Activated naive CD4-positive, alpha-beta T cell treated with anti-CD3 and anti-CD28 coated beads for 36 hours (primary cell): ENCODE data around the gene CD8B2. TPM values are rescaled to one million over a fixed set of nuclear protein-coding genes. Genes with fewer than 3 reads are reported as not detected.

Source experiments
- CTCF ChIA-PET: fragments of 350-600 bp; sonication (Branson Sonifier 250); formaldehyde crosslinking; loops from one replicate; lab custom pipeline; 2021; ENCODE audit warnings: antibody characterized with exemption; lab: Charles Lee
- DNase-seq: peaks from one replicate; pipeline ENCODE4 v3.0.0-alpha.2; 2020
- H3K27ac Mint-ChIP-seq: one replicate; pipeline ENCODE4 v1.8.0; 2021; ENCODE audit warnings: mild to moderate bottlenecking, mixed read lengths
- H3K27me3 Mint-ChIP-seq: one replicate; pipeline ENCODE4 v1.8.0; 2021; ENCODE audit warnings: low read depth, mixed read lengths
- H3K36me3 Mint-ChIP-seq: one replicate; pipeline ENCODE4 v1.8.0; 2021; ENCODE audit warnings: low read depth, mixed read lengths
- H3K4me1 Mint-ChIP-seq: one replicate; pipeline ENCODE4 v1.8.0; 2021; ENCODE audit warnings: low read depth, mixed read lengths
- H3K4me3 Mint-ChIP-seq: one replicate; pipeline ENCODE4 v1.8.0; 2021; ENCODE audit warnings: mild to moderate bottlenecking, moderate library complexity, mixed read lengths
- H3K9me3 Mint-ChIP-seq: one replicate; pipeline ENCODE4 v1.8.0; 2021; ENCODE audit warnings: mixed read lengths
- intact Hi-C: fragments of 100-400 bp; cut with micrococcal nuclease; formaldehyde crosslinking; loops from one replicate; pipeline ENCODE4 v1.15.1; 2023
- total RNA-seq, 2 experiments: library from RNA; stranded (reverse); gene quantifications; one replicate each; pipeline ENCODE4 v1.2.3, GENCODE V29; 2021

CD8B2 gene
- total RNA-seq, 2 experiments from 2014 or later, result 0.10 TPM; not detected in 1

- CTCF ChIA-PET, result no interaction called here
- no peaks in the 10 kb centered on the region for H3K9me3 Mint-ChIP-seq
- no peak for DNase-seq
- no peak overlapping the region for H3K27ac Mint-ChIP-seq
- peaks cover 5% of the 10 kb centered on the region for H3K4me1 Mint-ChIP-seq
- no peak overlapping the region for H3K4me3 Mint-ChIP-seq
- no peaks in the 10 kb centered on the region for H3K36me3 Mint-ChIP-seq
- H3K27me3 Mint-ChIP-seq, result no peaks in the 10 kb centered on the region
- intact Hi-C loops, result no loop called here
These were observed 29.7 kb downstream of the CD8B2 start for GRCh38 chr2:106516864-106517263.

- CTCF ChIA-PET, result no interaction called here
- no peaks in the 10 kb centered on the region for H3K9me3 Mint-ChIP-seq
- H3K27me3 Mint-ChIP-seq, result no peaks in the 10 kb centered on the region
- DNase-seq, result no peak
- H3K4me3 Mint-ChIP-seq, result no peak overlapping the region
- intact Hi-C loops, result no loop called here
- H3K4me1 Mint-ChIP-seq, result peaks cover under 1% of the 10 kb centered on the region
- no peak overlapping the region for H3K27ac Mint-ChIP-seq
- no peaks in the 10 kb centered on the region for H3K36me3 Mint-ChIP-seq
These were observed 30.2 kb downstream of the CD8B2 start for GRCh38 chr2:106517329-106517728.

- H3K4me3 Mint-ChIP-seq, result no peak overlapping the region
- no peaks in the 10 kb centered on the region for H3K27me3 Mint-ChIP-seq
- CTCF ChIA-PET, result no interaction called here
- no peak overlapping the region for H3K27ac Mint-ChIP-seq
- DNase-seq, result no peak
- intact Hi-C loops, result no loop called here
- H3K9me3 Mint-ChIP-seq, result peaks cover 12% of the 10 kb centered on the region
- no peaks in the 10 kb centered on the region for H3K36me3 Mint-ChIP-seq
- no peaks in the 10 kb centered on the region for H3K4me1 Mint-ChIP-seq
These were observed 32.6 kb downstream of the CD8B2 start for GRCh38 chr2:106519767-106520166.

GRCh38 chr2:106521016-106521415 is 33.9 kb downstream of the CD8B2 start:
- H3K4me3 Mint-ChIP-seq, result no peak overlapping the region
- CTCF ChIA-PET, result no interaction called here
- H3K27me3 Mint-ChIP-seq, result no peaks in the 10 kb centered on the region
- no peaks in the 10 kb centered on the region for H3K36me3 Mint-ChIP-seq
- H3K27ac Mint-ChIP-seq, result no peak overlapping the region
- H3K9me3 Mint-ChIP-seq, result peaks cover 13% of the 10 kb centered on the region
- intact Hi-C loops, result no loop called here
- DNase-seq, result no peak
- H3K4me1 Mint-ChIP-seq, result no peaks in the 10 kb centered on the region

GRCh38 chr2:106523976-106524665 is 37.0 kb downstream of the CD8B2 start:
- Mint-ChIP-seq H3K27ac (no peak overlapping the region), H3K27me3 (no peaks in the 10 kb centered on the region), H3K9me3 (peaks cover 13% of the 10 kb centered on the region), H3K4me1 (no peaks in the 10 kb centered on the region), H3K36me3 (no peaks in the 10 kb centered on the region), H3K4me3 (no peak overlapping the region)
- no peak for DNase-seq
- CTCF ChIA-PET, result no interaction called here
- intact Hi-C loops, result no loop called here

GRCh38 chr2:106530866-106531265 is 43.7 kb downstream of the CD8B2 start:
- Mint-ChIP-seq H3K36me3 (no peaks in the 10 kb centered on the region), H3K27ac (no peak overlapping the region), H3K4me3 (no peak overlapping the region), H3K9me3 (no peaks in the 10 kb centered on the region), H3K4me1 (no peaks in the 10 kb centered on the region), H3K27me3 (no peaks in the 10 kb centered on the region)
- DNase-seq, result no peak
- intact Hi-C loops, result no loop called here
- CTCF ChIA-PET, result interaction anchor here (1.1 kb wide), 1 partner anchor 9 kb away, joined by 3 read pairs; no protein-coding TSS in a partner anchor

GRCh38 chr2:106531676-106532214 is 44.6 kb downstream of the CD8B2 start:
- Mint-ChIP-seq H3K36me3 (no peaks in the 10 kb centered on the region), H3K4me1 (no peaks in the 10 kb centered on the region), H3K27ac (no peak overlapping the region), H3K4me3 (no peak overlapping the region), H3K27me3 (no peaks in the 10 kb centered on the region), H3K9me3 (no peaks in the 10 kb centered on the region)
- CTCF ChIA-PET, result no interaction called here
- no peak for DNase-seq
- intact Hi-C loops, result no loop called here

GRCh38 chr2:106532236-106532635 is 45.1 kb downstream of the CD8B2 start:
- no peak for DNase-seq
- Mint-ChIP-seq H3K27ac (no peak overlapping the region), H3K27me3 (no peaks in the 10 kb centered on the region), H3K4me3 (no peak overlapping the region), H3K36me3 (no peaks in the 10 kb centered on the region), H3K9me3 (no peaks in the 10 kb centered on the region), H3K4me1 (no peaks in the 10 kb centered on the region)
- intact Hi-C loops, result no loop called here
- CTCF ChIA-PET, result no interaction called here

- Mint-ChIP-seq H3K4me1 (no peaks in the 10 kb centered on the region), H3K36me3 (no peaks in the 10 kb centered on the region), H3K27ac (no peak overlapping the region), H3K9me3 (no peaks in the 10 kb centered on the region), H3K27me3 (no peaks in the 10 kb centered on the region), H3K4me3 (no peak overlapping the region)
- CTCF ChIA-PET, result interaction anchor here (1.0 kb wide), 1 partner anchor 39 kb away, joined by 3 read pairs; no protein-coding TSS in a partner anchor
- intact Hi-C loops, result no loop called here
- no peak for DNase-seq
These were observed 47.3 kb downstream of the CD8B2 start for GRCh38 chr2:106534471-106534870.

- peak; percentile 26 for DNase-seq
- intact Hi-C loops, result no loop called here
- Mint-ChIP-seq H3K27me3 (no peaks in the 10 kb centered on the region), H3K4me3 (no peak overlapping the region), H3K4me1 (no peaks in the 10 kb centered on the region), H3K36me3 (no peaks in the 10 kb centered on the region), H3K27ac (no peak overlapping the region), H3K9me3 (no peaks in the 10 kb centered on the region)
- CTCF ChIA-PET, result no interaction called here
These were observed 49.3 kb downstream of the CD8B2 start for GRCh38 chr2:106536490-106536889.

- Mint-ChIP-seq H3K27ac (no peak overlapping the region), H3K27me3 (peaks cover 1% of the 10 kb centered on the region), H3K4me1 (no peaks in the 10 kb centered on the region), H3K9me3 (no peaks in the 10 kb centered on the region), H3K36me3 (no peaks in the 10 kb centered on the region), H3K4me3 (no peak overlapping the region)
- intact Hi-C loops, result no loop called here
- CTCF ChIA-PET, result interaction anchor here (1.1 to 1.4 kb wide), 2 partner anchors 8 to 35 kb away, joined by 3 to 4 read pairs; no protein-coding TSS in a partner anchor
- DNase-seq, result no peak
These were observed 49.9 kb downstream of the CD8B2 start for GRCh38 chr2:106537047-106537446.

- H3K36me3 Mint-ChIP-seq, result no peaks in the 10 kb centered on the region
- CTCF ChIA-PET, result interaction anchor here (1.1 to 1.4 kb wide), 2 partner anchors 9 to 35 kb away, joined by 3 to 4 read pairs; no protein-coding TSS in a partner anchor
- H3K27ac Mint-ChIP-seq, result no peak overlapping the region
- H3K9me3 Mint-ChIP-seq, result no peaks in the 10 kb centered on the region
- peaks cover 3% of the 10 kb centered on the region for H3K27me3 Mint-ChIP-seq
- DNase-seq, result no peak
- peaks cover under 1% of the 10 kb centered on the region for H3K4me1 Mint-ChIP-seq
- no peak overlapping the region for H3K4me3 Mint-ChIP-seq
- intact Hi-C loops, result no loop called here
These were observed 50.6 kb downstream of the CD8B2 start for GRCh38 chr2:106537791-106538191.

- peaks cover 4% of the 10 kb centered on the region for H3K4me1 Mint-ChIP-seq
- CTCF ChIA-PET, result interaction anchor here (1.0 kb wide), 1 partner anchor 42 kb away, joined by 3 read pairs; no protein-coding TSS in a partner anchor
- intact Hi-C loops, result loop anchor here (5.0 kb wide), 1 partner anchor 79 kb away; no protein-coding TSS in a partner anchor
- DNase-seq, result no peak
- H3K4me3 Mint-ChIP-seq, result no peak overlapping the region
- H3K27me3 Mint-ChIP-seq, result peaks cover 8% of the 10 kb centered on the region
- no peaks in the 10 kb centered on the region for H3K9me3 Mint-ChIP-seq
- no peaks in the 10 kb centered on the region for H3K36me3 Mint-ChIP-seq
- H3K27ac Mint-ChIP-seq, result no peak overlapping the region
These were observed 53.7 kb downstream of the CD8B2 start for GRCh38 chr2:106540886-106541285.
